Umbilical cord (tissue), 2 donors: ENCODE results near the gene EEF1A2. TPM values are rescaled to one million over a fixed set of nuclear protein-coding genes. Genes with fewer than 3 reads are reported as not detected.
A peak's percentile ranks its signal among the peaks of the same experiment; 100 is the strongest.

Source experiments
- DNase-seq: peaks from one replicate; pipeline ENCODE4 v3.0.0-alpha.2; 2015; ENCODE audit warnings: low spot score
- total RNA-seq: library from RNA; depleted of rRNA; stranded (reverse); fragments of >200 nt; gene quantifications from one replicate; pipeline ENCODE4 v1.2.3, GENCODE V29; 2014; ENCODE audit warnings: low replicate concordance; ENCODE audit not compliant: insufficient read depth

Gene EEF1A2
- total RNA-seq, 1 donor from 2014 or later: 7.2 TPM

DNA sequence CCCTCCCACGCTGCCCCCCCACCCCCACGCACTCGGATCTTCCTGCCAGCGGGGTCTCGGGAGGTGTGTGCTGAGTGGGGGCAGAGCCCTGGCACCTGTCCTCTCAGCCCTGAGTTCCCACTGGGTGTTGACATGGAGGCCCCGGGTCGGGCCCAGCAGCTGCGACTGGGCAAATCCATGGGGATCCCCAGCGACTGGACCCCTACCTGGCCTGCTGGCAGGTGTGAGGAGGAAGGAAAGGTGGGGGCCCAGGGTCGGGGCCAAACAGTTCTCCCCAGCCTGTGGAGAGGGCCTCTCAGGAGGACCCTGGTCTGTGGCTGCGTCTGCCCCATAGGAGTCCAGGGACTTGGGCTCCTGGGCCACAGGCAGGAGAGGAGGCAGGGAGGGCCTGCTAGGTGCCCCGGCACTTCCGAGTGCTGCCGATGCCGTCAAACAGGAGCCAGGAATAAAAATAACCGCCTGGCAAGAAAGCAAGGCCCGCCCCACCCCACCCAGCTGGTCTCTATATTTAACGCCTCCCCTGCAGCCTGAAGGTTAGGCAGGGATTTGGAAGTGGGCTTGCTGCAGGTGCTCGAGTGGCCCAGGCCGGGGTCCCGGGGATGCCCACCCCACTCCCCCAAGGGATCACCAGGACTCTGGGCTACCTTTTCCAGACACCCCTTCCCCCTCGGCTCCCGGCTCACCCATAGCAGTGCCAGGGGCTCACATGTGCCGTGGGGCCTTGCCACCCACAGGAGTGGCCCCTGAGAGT lies 1.4 kb upstream of the EEF1A2 start:
- DNase-seq: no peak

DNA sequence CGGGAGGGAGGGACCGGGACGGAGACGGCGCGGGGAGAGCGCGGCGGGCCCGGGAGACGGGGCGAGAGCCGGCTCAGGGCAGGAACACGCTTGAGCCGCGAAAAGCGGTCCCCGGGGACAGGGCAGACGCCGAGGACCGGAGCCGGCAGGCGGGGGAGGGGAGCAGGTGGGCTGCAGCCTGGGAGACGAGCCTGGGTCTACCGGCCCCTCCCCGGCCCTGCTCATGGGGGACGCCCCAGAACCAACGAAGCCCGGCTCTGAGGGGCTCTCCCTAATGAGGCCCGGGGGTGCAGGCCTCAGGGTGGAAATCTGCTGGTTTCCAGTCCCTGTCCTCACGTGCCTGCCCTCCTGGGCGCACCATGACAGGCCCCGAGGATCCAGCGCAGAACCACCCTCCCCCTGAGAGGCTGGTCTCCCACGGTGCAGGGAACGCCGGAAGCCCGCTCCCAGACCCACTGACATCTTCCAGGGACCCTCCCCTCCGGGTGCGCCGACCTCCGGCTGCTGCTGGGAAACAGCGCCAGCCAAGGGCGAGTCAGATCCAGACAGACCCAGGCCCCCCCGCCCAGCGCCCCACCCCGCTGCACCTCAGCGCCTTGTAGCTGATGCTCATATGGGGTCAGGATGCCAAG lies 571 bp upstream of the EEF1A2 start:
- DNase-seq: no peak

DNA sequence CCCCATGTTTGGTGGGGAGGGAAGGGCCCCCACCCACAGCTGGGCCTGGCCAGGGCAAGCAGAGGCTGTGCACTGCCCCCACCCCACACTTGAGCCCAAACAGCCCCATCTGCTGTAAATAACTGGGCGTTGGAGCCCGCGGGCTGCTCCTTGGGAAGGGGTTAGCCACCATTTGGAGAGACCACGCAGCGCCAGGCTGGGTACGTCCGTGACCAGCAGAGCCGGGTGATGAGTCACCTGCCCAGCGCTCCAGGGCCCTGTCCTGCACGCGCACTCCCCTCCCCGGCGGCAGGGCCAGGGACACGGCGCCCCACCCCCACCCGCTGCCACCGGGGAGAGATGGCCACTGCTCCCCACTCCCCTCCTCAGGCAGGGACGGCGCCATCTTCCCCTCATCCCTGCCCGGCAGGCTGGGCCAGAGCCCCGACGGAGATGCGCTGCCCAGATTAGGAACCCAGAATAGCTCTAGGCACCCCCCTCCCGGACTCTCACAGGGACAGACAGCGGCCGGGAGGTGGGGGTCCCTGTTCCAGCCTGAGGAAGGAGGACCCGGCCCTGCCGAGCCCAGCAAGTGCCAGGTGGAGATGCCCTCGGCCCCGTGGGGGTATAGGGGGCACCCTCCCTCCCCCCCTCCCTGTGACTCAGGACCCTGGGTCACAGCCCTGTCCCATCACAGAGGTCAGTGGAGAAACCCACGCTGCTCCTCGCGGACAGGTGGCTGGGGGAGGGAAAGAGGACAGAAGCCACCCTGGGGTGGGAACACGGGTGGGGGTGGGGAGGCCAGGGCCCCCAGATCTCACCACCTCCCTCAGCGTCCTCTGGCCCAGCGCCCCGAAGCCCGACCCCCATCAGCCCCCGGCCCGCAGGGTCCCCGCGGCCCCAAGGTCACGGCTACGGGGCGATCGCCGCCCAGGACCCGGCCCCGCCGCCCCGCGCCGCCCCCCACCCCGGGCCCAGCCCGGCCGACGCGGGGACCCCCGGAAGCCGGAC lies 642 bp downstream of the EEF1A2 start:
- DNase-seq: no peak

DNA sequence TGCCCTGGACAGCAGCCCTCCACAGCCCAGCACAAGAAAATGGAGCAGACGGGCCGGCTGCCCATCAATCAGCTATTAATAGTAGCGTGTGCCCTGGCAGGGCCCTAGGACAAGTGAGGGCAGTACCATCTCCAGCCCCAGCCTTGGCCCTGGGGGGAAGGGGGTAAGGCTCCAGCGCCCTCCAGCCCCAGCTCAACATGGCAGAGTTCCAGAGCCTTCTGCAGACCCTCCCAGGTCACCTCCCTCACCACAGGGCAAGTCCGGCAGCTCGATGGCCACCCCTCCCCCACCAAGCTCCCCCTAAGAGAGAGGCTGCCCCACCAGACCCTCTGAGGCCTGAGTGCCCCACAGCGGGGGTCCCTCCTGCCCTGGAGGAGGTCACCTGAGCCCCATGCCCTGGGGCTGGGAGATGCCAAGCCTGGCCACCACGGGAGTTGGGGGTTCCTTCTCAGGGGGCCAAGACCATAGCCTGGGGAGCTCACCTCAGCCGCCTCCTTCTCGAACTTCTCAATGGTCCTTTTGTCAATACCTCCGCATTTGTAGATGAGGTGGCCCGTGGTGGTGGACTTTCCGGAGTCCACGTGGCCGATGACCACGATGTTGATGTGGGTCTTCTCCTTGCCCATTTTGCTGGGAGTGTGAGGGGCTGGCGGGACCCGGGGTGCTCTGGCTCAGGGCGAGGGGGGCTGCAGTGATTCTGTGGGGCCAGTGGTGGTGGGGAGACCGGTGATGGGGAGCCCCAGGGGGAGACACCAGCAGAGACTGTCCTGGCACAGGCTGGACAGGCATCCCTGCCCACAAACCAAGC lies 1.5 kb downstream of the EEF1A2 start:
- DNase-seq: no peak

DNA sequence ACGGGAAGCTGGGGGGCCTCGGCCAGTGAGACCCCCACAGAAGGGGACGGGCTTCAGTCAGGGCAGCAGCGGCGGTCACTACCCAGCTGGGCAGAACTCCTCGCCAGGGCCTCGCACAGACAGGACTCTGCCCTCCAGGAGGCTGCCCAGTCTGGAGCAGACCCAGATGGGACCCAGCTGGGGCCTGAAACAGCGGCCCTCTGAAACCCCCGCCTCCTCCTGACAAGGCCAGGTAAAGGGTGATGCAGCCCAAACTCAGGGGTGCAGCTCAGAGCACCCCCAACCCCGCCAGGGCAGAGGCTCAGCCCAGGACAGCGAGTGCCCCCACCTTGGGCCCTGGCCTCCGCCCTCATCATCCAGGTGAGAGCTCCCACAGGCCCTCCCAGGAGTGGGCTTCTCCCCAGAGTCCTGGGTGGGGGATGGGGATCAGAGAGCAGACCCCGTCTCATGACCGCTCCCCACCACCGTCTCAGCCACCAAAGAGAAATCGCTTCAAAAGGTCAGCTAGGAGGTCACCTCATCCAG lies 2.2 kb downstream of the EEF1A2 start:
- no peak for DNase-seq

DNA sequence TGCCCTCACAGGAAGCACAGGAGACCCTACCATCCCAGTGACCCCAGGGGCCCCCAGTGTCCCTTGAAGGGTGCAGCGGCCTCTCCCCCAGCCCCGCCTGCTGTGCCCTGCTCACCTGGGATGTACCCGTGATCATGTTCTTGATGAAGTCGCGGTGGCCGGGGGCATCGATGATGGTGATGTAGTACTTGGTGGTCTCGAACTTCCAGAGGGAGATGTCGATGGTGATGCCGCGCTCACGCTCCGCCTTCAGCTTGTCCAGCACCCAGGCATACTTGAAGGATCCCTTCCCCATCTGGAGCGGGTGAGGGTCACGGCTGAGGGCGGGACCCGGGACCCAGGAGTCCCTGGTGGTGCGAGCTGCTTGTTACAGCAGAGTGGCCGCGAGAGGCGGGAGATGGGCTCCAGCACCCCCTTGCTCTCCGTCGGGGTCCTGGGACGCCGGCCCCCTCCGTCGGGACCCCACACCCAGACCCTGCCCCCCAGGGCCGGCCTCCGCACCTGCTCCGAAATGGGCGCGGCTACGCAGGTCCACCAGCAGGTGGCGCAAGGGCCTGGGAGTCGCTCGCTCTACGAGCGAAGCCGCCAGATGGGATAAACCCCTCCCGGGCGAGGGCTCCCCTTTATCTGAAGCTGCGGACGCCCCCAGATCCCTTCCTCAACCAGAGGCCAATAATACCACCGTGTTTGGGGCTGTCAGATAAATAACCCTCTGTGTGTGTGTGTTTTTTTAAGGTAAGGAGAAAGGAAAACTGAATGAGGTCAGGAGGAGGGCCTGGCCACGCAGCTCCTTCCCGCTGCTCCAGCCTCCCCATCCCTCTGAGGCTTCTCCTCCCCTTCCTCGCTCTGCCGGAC lies 2.9 kb downstream of the EEF1A2 start:
- peak; percentile 43 for DNase-seq

DNA sequence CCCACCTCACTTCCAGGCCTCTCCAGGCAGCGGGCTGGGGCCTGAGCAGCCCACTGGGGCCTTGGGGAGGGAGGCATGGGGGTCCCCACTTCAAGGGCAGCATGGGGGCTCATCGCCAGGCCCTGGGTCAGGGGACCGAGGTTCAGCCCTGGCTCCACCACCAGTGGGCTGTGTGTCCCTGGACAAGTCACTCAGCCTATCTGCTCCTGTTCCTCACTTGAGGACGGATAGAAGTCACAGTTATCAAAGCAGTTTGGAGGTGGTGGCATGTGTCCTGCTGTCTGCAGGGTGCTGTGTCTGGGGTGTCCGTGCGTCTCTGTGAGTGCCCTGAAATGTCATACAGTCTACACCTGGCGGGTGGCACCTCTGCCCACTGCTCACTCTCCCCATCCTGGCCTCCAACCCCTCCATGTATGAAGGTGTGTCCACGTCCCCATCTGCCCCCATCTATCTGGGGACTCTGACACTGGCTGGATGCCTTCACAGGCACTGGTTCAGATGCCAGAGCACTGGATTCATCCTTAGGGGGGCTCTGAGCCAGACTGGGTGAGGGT lies 3.6 kb downstream of the EEF1A2 start:
- no peak for DNase-seq

DNA sequence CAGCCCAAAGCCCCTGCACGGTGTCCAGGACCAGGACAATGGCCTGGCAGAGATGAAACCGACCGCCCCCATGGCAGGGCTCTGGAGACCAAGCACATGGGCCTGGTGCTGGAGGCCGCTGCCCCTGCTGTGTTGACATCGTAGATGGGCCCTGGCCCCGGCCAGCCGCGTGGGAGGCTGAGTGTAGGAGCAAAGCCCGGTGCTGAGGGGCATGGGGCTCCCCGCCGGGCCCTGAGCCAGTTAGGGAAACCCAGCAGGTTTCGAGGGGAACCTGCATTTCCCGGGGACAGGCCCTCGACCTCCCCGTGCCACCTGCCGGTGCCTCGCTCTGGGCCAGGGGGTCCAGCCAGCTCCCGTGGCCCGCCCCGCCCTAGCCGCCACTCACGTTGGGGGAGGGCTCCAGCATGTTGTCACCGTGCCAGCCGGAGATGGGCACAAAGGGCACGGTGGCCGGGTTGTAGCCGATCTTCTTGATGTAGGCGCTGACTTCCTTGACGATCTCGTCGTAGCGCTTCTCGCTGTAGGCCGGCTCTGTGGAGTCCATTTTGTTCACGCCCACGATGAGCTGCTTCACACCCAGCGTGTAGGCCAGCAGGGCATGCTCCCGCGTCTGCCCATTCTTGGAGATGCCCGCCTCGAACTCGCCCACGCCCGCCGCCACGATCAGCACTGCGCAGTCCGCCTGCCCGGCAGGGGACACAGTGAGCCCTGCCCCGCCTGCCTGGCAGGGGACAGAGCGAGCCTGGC lies 4.3 kb downstream of the EEF1A2 start:
- DNase-seq: no peak

DNA sequence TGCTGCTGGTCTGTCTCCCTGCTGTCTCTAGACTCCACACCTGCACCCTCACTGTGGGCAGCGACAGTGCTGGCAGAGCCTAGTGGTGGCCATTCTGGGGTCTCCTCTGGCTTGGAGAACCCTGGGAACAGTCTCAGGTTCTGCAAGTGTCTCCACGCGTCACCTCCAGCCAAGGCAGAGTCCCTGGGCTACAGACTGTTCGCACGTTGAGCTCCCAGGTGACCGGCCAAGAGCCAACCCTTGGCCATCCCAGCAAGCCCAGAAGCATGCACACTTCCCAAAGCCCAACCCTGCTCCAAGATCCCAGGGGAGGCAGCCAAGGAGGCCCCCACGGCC lies 4.8 kb downstream of the EEF1A2 start:
- no peak for DNase-seq

DNA sequence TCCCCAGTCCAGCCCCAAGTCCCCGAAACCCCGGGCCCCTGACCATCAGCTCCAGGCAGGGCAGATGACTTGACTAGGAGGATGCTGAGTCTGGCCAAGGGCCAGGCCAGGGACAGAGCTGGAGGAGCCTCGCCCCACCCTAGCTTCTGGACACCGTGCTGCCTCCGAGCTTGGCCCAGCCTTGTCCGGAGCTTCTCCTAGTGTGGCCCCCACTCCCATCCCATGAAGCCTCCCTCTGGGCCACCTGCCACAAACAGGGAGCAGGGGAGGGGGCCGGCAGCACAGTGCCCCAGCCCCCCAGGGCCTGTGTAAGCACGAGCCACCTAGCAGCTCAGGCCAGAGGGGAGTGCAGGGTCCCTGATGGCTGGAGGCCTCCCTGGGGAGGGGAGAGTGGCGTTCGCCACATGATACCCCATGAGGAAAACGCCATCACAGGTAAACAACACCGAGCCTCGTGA lies 5.3 kb downstream of the EEF1A2 start:
- no peak for DNase-seq

DNA sequence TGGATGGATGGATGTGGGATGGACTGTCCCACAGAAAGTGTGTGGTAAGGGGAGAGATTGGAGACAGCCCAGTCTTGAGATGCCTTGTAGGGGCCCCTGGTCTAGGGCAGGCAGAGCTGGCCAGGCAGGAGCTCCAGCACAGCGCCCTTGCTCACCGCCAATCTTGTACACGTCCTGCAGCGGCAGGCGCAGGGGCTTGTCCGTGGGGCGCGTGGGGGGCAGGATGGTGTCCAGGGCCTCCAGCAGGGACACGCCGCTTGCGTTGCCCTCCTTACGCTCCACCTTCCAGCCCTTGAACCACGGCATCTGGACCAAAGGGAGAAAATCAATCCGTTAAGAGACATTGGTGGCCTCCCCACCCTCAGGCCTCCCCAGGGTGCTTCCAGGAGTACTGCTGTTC lies 5.9 kb downstream of the EEF1A2 start:
- DNase-seq: no peak

DNA sequence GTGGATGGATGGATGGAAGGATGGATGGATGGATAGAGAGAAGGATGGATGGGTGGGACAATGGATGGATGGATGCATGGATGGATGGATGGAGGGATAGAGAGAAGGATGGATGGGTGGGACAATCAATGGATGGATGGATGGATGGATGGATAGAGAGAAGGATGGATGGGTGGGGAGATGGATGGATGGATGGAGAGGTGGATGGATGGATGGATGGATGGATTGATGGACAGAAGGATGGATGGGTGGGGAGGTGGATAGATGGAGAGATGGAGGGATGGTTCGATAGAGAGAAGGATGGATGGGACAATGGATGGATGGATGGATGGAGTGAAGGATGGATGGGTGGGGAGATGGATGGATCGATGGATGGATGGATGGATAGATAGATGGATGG lies 6.4 kb downstream of the EEF1A2 start:
- DNase-seq: no peak

DNA sequence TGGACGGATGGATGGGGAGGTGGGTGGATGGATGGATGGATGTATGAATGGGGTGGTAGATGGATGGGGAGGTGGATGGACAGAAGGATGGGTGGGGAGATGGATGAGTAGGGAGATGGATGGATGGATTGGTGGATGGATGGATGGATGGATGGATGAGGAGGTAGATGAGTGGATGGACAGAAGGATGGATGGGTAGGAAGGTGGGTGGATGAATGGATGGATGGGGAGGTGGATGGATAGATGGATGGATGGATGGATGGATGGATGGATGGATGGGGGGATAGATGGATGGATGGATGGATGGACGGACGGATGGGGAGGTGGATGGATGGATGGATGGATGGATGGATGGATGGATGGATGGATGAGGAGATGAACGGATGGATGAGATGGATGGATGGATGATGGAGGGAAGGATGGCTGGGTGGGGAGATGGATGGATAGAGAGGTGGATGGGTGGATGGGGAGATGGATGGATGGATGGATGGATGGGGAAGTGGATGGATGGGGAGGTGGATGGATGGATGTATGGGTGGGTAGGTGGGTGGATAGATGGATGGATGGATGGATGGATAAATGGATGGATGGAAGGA lies 7.2 kb downstream of the EEF1A2 start:
- DNase-seq: no peak

DNA sequence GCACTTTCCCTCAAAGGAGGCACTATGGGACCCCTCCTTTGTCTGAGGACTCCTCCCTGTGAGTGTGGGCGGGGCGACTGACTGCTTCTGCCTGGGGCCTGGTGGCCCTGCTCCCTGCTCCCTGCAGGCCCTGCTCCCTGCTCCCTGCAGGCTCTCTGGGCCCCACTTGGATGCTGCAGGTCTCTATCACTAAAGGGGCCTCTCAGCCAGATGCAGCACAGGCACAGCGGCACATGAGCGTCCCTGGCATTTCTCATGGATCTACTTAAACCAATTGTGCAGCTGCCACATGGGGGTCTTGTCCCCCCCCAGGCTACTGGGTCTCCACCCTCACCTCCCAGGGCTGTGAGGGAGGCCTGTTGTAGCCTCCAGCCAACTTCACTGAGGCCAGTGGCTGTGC lies 7.8 kb downstream of the EEF1A2 start:
- DNase-seq: no peak

DNA sequence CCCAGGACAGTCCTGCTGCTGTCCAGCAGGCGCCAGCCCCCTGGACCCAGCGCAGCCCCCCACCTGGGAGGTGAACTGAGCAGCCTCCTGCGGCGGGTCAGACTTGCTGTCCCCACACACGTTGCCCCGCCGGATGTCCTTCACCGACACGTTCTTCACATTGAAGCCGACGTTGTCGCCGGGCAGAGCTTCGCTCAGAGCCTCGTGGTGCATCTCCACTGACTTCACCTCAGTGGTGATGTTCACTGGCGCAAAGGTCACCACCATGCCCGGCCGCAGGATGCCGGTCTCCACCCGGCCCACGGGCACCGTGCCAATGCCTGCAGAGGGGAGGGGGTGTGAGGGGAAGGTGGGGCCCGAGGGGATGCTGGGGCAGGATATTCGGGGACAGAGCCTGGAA lies 8.5 kb downstream of the EEF1A2 start:
- DNase-seq: no peak

DNA sequence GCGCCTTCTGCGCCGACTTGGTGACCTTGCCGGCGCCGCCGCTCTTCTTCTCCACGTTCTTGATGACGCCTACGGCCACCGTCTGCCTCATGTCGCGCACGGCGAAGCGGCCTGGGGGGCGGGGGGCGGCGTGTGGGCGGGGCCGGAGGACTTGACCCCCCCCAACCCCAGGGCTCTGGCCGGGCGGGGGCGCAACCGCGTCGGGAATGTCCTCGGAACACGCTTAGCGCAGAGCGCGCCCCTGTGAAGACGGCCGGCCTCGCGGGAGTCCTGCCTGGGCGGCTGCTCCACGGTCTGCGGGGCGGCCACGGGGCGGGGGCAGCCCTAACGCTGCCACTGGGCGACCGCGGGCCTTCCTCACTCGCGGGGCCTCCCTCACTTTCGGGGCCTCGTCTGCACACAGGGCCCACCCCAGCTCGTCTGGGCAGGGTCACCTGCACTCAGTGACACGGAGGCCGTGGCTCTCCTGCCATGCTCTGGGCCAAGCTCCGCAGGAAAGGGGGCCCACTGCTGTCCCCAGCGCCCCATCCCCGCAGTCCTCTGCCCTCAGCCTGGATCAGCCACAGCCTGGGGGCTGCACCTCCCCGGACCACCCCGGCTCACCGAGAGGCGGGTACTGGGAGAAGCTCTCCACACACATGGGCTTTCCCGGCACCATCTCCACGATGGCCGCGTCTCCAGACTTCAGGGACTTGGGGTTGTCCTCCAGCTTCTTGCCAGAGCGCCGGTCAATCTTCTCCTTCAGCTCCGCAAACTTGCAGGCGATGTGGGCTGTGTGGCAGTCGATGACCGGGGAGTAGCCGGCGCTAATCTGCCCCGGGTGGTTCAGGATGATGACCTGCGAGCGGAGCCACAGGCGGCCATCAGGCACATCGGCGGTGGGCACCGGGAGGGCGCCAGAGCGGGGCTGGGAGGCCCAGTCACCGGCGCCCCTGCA lies 10.3 kb downstream of the EEF1A2 start:
- no peak for DNase-seq

DNA sequence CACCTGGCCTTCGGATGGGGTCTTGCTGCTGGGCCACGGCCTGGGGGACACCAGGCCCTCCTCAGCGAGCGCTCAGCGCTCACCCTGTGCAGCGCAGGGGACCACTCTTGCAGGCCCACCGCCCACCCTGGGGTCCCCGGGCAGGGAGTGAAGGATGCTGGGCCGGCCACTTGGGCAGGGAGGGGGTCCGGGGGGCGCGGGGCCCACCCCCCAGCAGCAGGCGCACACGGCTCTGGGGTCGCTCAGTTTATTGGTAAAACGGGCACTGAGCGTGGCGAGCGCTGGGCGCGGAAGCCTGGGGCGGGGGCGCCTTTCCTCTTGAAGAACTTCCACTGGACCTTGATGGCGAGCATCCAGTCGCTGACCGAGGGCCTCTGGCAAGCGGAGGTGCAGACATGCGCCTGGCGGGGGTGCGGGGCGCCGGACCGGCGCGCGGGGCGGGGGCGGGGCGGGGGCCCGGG lies 11.1 kb downstream of the EEF1A2 start:
- no peak for DNase-seq
